PC-3 (cell line): Measurements from ENCODE around the gene ATF7.

Experiments
- EZH2 ChIP-seq: fragments of 300-600 bp; sonication (generic); IDR thresholded peaks from one replicate; pipeline ENCODE4 v1.6.1; 2017; ENCODE audit warnings: antibody characterized with exemption, mild to moderate bottlenecking, low read length; ENCODE audit not compliant: unreplicated experiment
- EZH2phosphoT487 ChIP-seq: fragments of 300-600 bp; sonication (generic); IDR thresholded peaks from 2 replicates; pipeline ENCODE4 v1.6.1; 2018; ENCODE audit warnings: mild to moderate bottlenecking, antibody characterized with exemption, low read length, borderline replicate concordance
- TF ChIP-seq, protein P1 (sequence below): fragments of 300-600 bp; sonication (generic); conservative IDR thresholded peaks from 2 replicates; pipeline ENCODE4 v1.5.1; 2017; ENCODE audit warnings: antibody characterized with exemption, low read depth, mild to moderate bottlenecking, low read length

DNA sequence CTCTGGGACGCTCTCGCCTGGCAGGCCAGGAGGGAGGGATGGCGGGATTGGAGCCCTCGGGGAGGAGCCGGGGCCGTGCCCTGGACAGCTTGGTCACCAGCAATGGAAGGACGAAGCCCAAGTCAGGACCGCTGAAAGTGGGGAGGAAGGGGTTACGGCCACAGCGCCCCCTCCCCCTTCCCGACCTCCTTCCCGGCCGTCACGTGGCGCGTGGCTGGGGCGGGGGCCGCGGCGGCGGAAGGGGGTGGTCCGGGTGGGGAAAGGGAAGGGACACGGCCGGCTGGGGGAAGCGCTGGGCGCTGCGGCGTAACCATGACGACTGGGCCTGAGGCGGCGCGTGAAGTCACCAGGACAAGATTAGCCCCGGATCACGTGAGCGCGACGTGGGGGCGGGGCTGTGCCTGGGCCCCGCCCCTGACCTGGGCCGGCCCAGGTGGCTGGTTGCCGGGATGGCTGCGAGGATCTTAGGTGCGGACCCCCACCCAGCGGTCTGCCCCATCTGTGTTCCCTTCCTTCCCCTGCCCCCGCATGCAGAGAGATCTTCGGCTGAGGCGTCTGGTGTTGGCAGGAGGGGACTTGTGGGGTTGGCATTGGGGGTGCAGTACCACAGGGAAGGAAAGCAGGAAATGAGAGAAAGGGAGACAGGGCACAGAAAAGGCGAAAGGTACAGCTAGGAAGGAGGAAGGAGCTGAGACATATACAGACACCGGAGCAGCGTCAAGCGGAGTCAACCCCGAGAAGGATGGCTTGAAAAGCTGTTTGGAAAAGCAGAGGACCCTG lies 133.2 kb downstream of the ATF7 start:
- TF ChIP-seq, protein P1, sequence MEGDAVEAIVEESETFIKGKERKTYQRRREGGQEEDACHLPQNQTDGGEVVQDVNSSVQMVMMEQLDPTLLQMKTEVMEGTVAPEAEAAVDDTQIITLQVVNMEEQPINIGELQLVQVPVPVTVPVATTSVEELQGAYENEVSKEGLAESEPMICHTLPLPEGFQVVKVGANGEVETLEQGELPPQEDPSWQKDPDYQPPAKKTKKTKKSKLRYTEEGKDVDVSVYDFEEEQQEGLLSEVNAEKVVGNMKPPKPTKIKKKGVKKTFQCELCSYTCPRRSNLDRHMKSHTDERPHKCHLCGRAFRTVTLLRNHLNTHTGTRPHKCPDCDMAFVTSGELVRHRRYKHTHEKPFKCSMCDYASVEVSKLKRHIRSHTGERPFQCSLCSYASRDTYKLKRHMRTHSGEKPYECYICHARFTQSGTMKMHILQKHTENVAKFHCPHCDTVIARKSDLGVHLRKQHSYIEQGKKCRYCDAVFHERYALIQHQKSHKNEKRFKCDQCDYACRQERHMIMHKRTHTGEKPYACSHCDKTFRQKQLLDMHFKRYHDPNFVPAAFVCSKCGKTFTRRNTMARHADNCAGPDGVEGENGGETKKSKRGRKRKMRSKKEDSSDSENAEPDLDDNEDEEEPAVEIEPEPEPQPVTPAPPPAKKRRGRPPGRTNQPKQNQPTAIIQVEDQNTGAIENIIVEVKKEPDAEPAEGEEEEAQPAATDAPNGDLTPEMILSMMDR, result no peak
- TF ChIP-seq EZH2, result no peak
- no peak for TF ChIP-seq EZH2phosphoT487
